Measurements from ENCODE around the gene TASOR2.

The TASOR2 gene

GRCh38 chr10:5711642-5712041, 27.0 kb downstream of the TASOR2 start:
- Histone ChIP-seq H3K4me2 (ENCODE audit: insufficient read depth, low read length, poor library complexity, severe bottlenecking) (no peak overlapping the region), H3K4ac (ENCODE audit: low read length) (no peak overlapping the region), H2AFZ (ENCODE audit: low read length) (no peak overlapping the region), H3K14ac (ENCODE audit: low read length) (no peak overlapping the region), H3K23ac (ENCODE audit: low read depth, low read length, poor library complexity) (no peak overlapping the region), H4K91ac (ENCODE audit: low read depth, low read length, poor library complexity) (no peak overlapping the region), H3K27me3 (ENCODE audit: control insufficient read depth in 3 of 3, insufficient read depth in 3 of 3, low read depth in 1 of 3, low read length in 3 of 3) (no peaks in the 10 kb centered on the region), H3K9me3 (replicated peaks in 1 of 2; ENCODE audit: control insufficient read depth in 2 of 2, insufficient read depth in 1 of 2, low read depth in 1 of 2, low read length in 2 of 2) (no peaks in the 10 kb centered on the region), H2BK15ac (ENCODE audit: low read length) (no peak overlapping the region), H3K4me3 (ENCODE audit: low read length in 2 of 2) (no peak overlapping the region), H3K4me1 (ENCODE audit: control insufficient read depth in 2 of 2, insufficient read depth in 1 of 2, low read depth in 1 of 2, low read length in 2 of 2) (peaks cover 0 to 2% of the 10 kb centered on the region in 2 donors), H3K27ac (replicated peaks; ENCODE audit: low read length) (no peak overlapping the region), H3K18ac (ENCODE audit: low read length) (no peak overlapping the region), H3K79me1 (ENCODE audit: low read depth, low read length) (no peaks in the 10 kb centered on the region), H2AK5ac (ENCODE audit: low read depth, low read length) (no peak overlapping the region), H2BK5ac (ENCODE audit: low read length) (no peak overlapping the region), H2BK12ac (ENCODE audit: low read length) (no peak overlapping the region), H3K36me3 (replicated peaks in 1 of 2; ENCODE audit: control insufficient read depth in 2 of 2, insufficient read depth in 2 of 2, low read length in 2 of 2) (no peaks in the 10 kb centered on the region), H2BK120ac (ENCODE audit: low read depth, low read length) (no peak overlapping the region), H4K8ac (ENCODE audit: low read depth, low read length) (no peak overlapping the region), H3K9ac (ENCODE audit: low read depth, low read length, poor library complexity) (no peak overlapping the region)
- DNase-seq (ENCODE audit: low spot score), result no peak
- 100% methylated on average over 1 of the region's 4 CpGs; no CpG with 5 or more reads in 1 of the 2 donors for WGBS, 2 donors (ENCODE audit: extremely low coverage in 2 of 2, insufficient read length in 2 of 2, insufficient replicate concordance in 1 of 2)

GRCh38 chr10:5719546-5719945, 34.9 kb downstream of the TASOR2 start:
- no peak overlapping the region for H2BK12ac ChIP-seq (ENCODE audit: low read length)
- H3K4me1 ChIP-seq (ENCODE audit: control insufficient read depth in 2 of 2, insufficient read depth in 1 of 2, low read depth in 1 of 2, low read length in 2 of 2), result no peaks in the 10 kb centered on the region
- no peak overlapping the region for H3K4ac ChIP-seq (ENCODE audit: low read length)
- H2BK15ac ChIP-seq (ENCODE audit: low read length), result no peak overlapping the region
- peaks cover 0 to 29% of the 10 kb centered on the region in 2 donors for H3K36me3 ChIP-seq (replicated peaks in 1 of 2; ENCODE audit: control insufficient read depth in 2 of 2, insufficient read depth in 2 of 2, low read length in 2 of 2)
- H3K4me2 ChIP-seq (ENCODE audit: insufficient read depth, low read length, poor library complexity, severe bottlenecking), result no peak overlapping the region
- H3K4me3 ChIP-seq (ENCODE audit: low read length in 2 of 2), result no peak overlapping the region
- H3K9ac ChIP-seq (ENCODE audit: low read depth, low read length, poor library complexity), result no peak overlapping the region
- no peak overlapping the region for H3K23ac ChIP-seq (ENCODE audit: low read depth, low read length, poor library complexity)
- WGBS, 2 donors (ENCODE audit: extremely low coverage in 2 of 2, insufficient read length in 2 of 2, insufficient replicate concordance in 1 of 2), result no CpG with 5 or more reads among the region's 3 CpGs
- H2BK5ac ChIP-seq (ENCODE audit: low read length), result no peak overlapping the region
- H3K79me1 ChIP-seq (ENCODE audit: low read depth, low read length), result no peaks in the 10 kb centered on the region
- H2BK120ac ChIP-seq (ENCODE audit: low read depth, low read length), result no peak overlapping the region
- H3K14ac ChIP-seq (ENCODE audit: low read length), result no peak overlapping the region
- H3K18ac ChIP-seq (ENCODE audit: low read length), result no peak overlapping the region
- H3K9me3 ChIP-seq (replicated peaks in 1 of 2; ENCODE audit: control insufficient read depth in 2 of 2, insufficient read depth in 1 of 2, low read depth in 1 of 2, low read length in 2 of 2), result no peaks in the 10 kb centered on the region
- H2AFZ ChIP-seq (ENCODE audit: low read length), result no peak overlapping the region
- no peak overlapping the region for H4K8ac ChIP-seq (ENCODE audit: low read depth, low read length)
- H4K91ac ChIP-seq (ENCODE audit: low read depth, low read length, poor library complexity), result no peak overlapping the region
- no peaks in the 10 kb centered on the region for H3K27me3 ChIP-seq (ENCODE audit: control insufficient read depth in 3 of 3, insufficient read depth in 3 of 3, low read depth in 1 of 3, low read length in 3 of 3)
- H3K27ac ChIP-seq (replicated peaks; ENCODE audit: low read length), result no peak overlapping the region
- no peak for DNase-seq (ENCODE audit: low spot score)
- H2AK5ac ChIP-seq (ENCODE audit: low read depth, low read length), result no peak overlapping the region

GRCh38 chr10:5720182-5720581, 35.5 kb downstream of the TASOR2 start:
- Histone ChIP-seq H2BK5ac (ENCODE audit: low read length) (no peak overlapping the region), H3K9ac (ENCODE audit: low read depth, low read length, poor library complexity) (no peak overlapping the region), H3K18ac (ENCODE audit: low read length) (no peak overlapping the region), H3K4me2 (ENCODE audit: insufficient read depth, low read length, poor library complexity, severe bottlenecking) (no peak overlapping the region), H2BK15ac (ENCODE audit: low read length) (no peak overlapping the region), H3K14ac (ENCODE audit: low read length) (no peak overlapping the region), H3K9me3 (replicated peaks in 1 of 2; ENCODE audit: control insufficient read depth in 2 of 2, insufficient read depth in 1 of 2, low read depth in 1 of 2, low read length in 2 of 2) (no peaks in the 10 kb centered on the region), H2BK120ac (ENCODE audit: low read depth, low read length) (no peak overlapping the region), H3K4me3 (ENCODE audit: low read length in 2 of 2) (no peak overlapping the region), H3K79me1 (ENCODE audit: low read depth, low read length) (no peaks in the 10 kb centered on the region), H3K27ac (replicated peaks; ENCODE audit: low read length) (no peak overlapping the region), H3K4me1 (ENCODE audit: control insufficient read depth in 2 of 2, insufficient read depth in 1 of 2, low read depth in 1 of 2, low read length in 2 of 2) (no peaks in the 10 kb centered on the region), H2AFZ (ENCODE audit: low read length) (no peak overlapping the region), H2AK5ac (ENCODE audit: low read depth, low read length) (no peak overlapping the region), H3K27me3 (ENCODE audit: control insufficient read depth in 3 of 3, insufficient read depth in 3 of 3, low read depth in 1 of 3, low read length in 3 of 3) (no peaks in the 10 kb centered on the region), H4K8ac (ENCODE audit: low read depth, low read length) (no peak overlapping the region), H4K91ac (ENCODE audit: low read depth, low read length, poor library complexity) (no peak overlapping the region), H3K36me3 (replicated peaks in 1 of 2; ENCODE audit: control insufficient read depth in 2 of 2, insufficient read depth in 2 of 2, low read length in 2 of 2) (peaks cover 0 to 34% of the 10 kb centered on the region in 2 donors), H2BK12ac (ENCODE audit: low read length) (no peak overlapping the region), H3K23ac (ENCODE audit: low read depth, low read length, poor library complexity) (no peak overlapping the region), H3K4ac (ENCODE audit: low read length) (no peak overlapping the region)
- DNase-seq (ENCODE audit: low spot score), result no peak
- WGBS, 2 donors (ENCODE audit: extremely low coverage in 2 of 2, insufficient read length in 2 of 2, insufficient replicate concordance in 1 of 2), result no CpG with 5 or more reads among the region's 7 CpGs

GRCh38 chr10:5723692-5724091, 39.1 kb downstream of the TASOR2 start:
- H2BK12ac ChIP-seq (ENCODE audit: low read length), result no peak overlapping the region
- H3K4me2 ChIP-seq (ENCODE audit: insufficient read depth, low read length, poor library complexity, severe bottlenecking), result no peak overlapping the region
- no peaks in the 10 kb centered on the region for H3K79me1 ChIP-seq (ENCODE audit: low read depth, low read length)
- no peak overlapping the region for H3K4me3 ChIP-seq (ENCODE audit: low read length in 2 of 2)
- H3K27me3 ChIP-seq (ENCODE audit: control insufficient read depth in 3 of 3, insufficient read depth in 3 of 3, low read depth in 1 of 3, low read length in 3 of 3), result no peaks in the 10 kb centered on the region
- peaks cover 4 to 65% of the 10 kb centered on the region in 2 donors for H3K36me3 ChIP-seq (replicated peaks in 1 of 2; ENCODE audit: control insufficient read depth in 2 of 2, insufficient read depth in 2 of 2, low read length in 2 of 2)
- H2BK15ac ChIP-seq (ENCODE audit: low read length), result no peak overlapping the region
- no peak overlapping the region for H2BK5ac ChIP-seq (ENCODE audit: low read length)
- H3K4ac ChIP-seq (ENCODE audit: low read length), result no peak overlapping the region
- no peak overlapping the region for H3K14ac ChIP-seq (ENCODE audit: low read length)
- no peak overlapping the region for H4K91ac ChIP-seq (ENCODE audit: low read depth, low read length, poor library complexity)
- H2BK120ac ChIP-seq (ENCODE audit: low read depth, low read length), result no peak overlapping the region
- no peaks in the 10 kb centered on the region for H3K9me3 ChIP-seq (replicated peaks in 1 of 2; ENCODE audit: control insufficient read depth in 2 of 2, insufficient read depth in 1 of 2, low read depth in 1 of 2, low read length in 2 of 2)
- no CpG with 5 or more reads among the region's 2 CpGs for WGBS, 2 donors (ENCODE audit: extremely low coverage in 2 of 2, insufficient read length in 2 of 2, insufficient replicate concordance in 1 of 2)
- H3K9ac ChIP-seq (ENCODE audit: low read depth, low read length, poor library complexity), result no peak overlapping the region
- no peak overlapping the region for H2AK5ac ChIP-seq (ENCODE audit: low read depth, low read length)
- H4K8ac ChIP-seq (ENCODE audit: low read depth, low read length), result no peak overlapping the region
- H3K23ac ChIP-seq (ENCODE audit: low read depth, low read length, poor library complexity), result no peak overlapping the region
- no peak overlapping the region for H2AFZ ChIP-seq (ENCODE audit: low read length)
- DNase-seq (ENCODE audit: low spot score), result no peak
- H3K27ac ChIP-seq (replicated peaks; ENCODE audit: low read length), result no peak overlapping the region
- no peaks in the 10 kb centered on the region for H3K4me1 ChIP-seq (ENCODE audit: control insufficient read depth in 2 of 2, insufficient read depth in 1 of 2, low read depth in 1 of 2, low read length in 2 of 2)
- H3K18ac ChIP-seq (ENCODE audit: low read length), result no peak overlapping the region
